Neural crest cell (in vitro differentiated cells): ENCODE data around the gene GPR15LG. TPM values are rescaled to one million over a fixed set of nuclear protein-coding genes. Genes with fewer than 3 reads are reported as not detected.
A peak's percentile ranks its signal among the peaks of the same experiment; 100 is the strongest.
"Not testable (repeated sequence)": the region's sequence is repeated elsewhere in the genome, so short reads cannot be mapped to it uniquely, and the experiment has no call there.

Experiments used
- DNase-seq: peaks from one replicate; pipeline ENCODE4 v3.0.0; 2021; ENCODE audit warnings: low read depth, mixed read lengths, low spot score
- H3K27ac Mint-ChIP-seq: one replicate; pipeline ENCODE4 v1.8.0; 2021; ENCODE audit warnings: mild to moderate bottlenecking, mixed read lengths; ENCODE audit not compliant: unreplicated experiment
- H3K27me3 Mint-ChIP-seq: 2 replicates; pipeline ENCODE4 v1.8.0; 2021; ENCODE audit warnings: low read depth, mild to moderate bottlenecking, mixed read lengths
- H3K36me3 Mint-ChIP-seq: 2 replicates; pipeline ENCODE4 v1.8.0; 2021; ENCODE audit warnings: low read depth, mild to moderate bottlenecking, mixed read lengths
- H3K4me1 Mint-ChIP-seq: 2 replicates; pipeline ENCODE4 v1.8.0; 2021; ENCODE audit warnings: mixed read lengths
- H3K4me3 Mint-ChIP-seq: one replicate; pipeline ENCODE4 v1.8.0; 2021; ENCODE audit warnings: mild to moderate bottlenecking, mixed read lengths
- H3K9me3 Mint-ChIP-seq: 2 replicates; pipeline ENCODE4 v1.8.0; 2021; ENCODE audit warnings: mixed read lengths
- long read RNA-seq: library from polyadenylated mRNA; unstranded; transcript quantifications from one replicate; pipeline ENCODE4 v2.0.0, GENCODE V29; 2020
- total RNA-seq: library from RNA; stranded (reverse); gene quantifications from 2 replicates; pipeline ENCODE4 v1.2.1, GENCODE V29; 2021
- TF ChIP-seq, protein P1 (sequence below): fragments of 200-600 bp; sonication (generic); conservative IDR thresholded peaks from 2 replicates; pipeline ENCODE4 v1.5.0; 2021; ENCODE audit warnings: antibody characterized with exemption, mild to moderate bottlenecking

GPR15LG gene
- total RNA-seq: not detected in 2 replicates
- long read RNA-seq: 0 reads

DNA sequence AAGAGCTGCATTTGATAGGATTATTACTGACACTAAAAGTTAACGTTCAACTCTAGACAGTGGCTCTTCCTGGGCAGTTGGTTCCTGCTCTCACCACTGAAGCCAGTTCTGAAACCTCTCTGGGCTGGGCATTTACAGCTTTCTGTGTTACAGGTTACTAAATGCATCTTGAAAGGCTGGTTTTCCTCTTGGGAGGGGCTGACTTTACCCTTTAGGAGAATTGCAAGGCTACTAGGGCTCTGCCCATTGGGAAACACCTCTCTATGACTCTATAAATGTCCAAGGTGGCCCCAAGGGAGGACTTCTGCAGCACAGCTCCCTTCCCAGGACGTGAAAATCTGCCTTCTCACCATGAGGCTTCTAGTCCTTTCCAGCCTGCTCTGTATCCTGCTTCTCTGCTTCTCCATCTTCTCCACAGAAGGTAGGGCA lies at the start of gene GPR15LG:
TSS of gene GPR15LG (plus strand) at position 301 of the 429 bp plus-strand sequence. CDS start at position 352, 51 bp downstream.
- H3K27ac Mint-ChIP-seq: no peak within 1 kb of the TSS
- H3K4me1 Mint-ChIP-seq: peaks cover 10% of the 10 kb centered on the region
- TF ChIP-seq, protein P1, sequence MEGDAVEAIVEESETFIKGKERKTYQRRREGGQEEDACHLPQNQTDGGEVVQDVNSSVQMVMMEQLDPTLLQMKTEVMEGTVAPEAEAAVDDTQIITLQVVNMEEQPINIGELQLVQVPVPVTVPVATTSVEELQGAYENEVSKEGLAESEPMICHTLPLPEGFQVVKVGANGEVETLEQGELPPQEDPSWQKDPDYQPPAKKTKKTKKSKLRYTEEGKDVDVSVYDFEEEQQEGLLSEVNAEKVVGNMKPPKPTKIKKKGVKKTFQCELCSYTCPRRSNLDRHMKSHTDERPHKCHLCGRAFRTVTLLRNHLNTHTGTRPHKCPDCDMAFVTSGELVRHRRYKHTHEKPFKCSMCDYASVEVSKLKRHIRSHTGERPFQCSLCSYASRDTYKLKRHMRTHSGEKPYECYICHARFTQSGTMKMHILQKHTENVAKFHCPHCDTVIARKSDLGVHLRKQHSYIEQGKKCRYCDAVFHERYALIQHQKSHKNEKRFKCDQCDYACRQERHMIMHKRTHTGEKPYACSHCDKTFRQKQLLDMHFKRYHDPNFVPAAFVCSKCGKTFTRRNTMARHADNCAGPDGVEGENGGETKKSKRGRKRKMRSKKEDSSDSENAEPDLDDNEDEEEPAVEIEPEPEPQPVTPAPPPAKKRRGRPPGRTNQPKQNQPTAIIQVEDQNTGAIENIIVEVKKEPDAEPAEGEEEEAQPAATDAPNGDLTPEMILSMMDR: no peak
- DNase-seq: no peak
- H3K9me3 Mint-ChIP-seq: no peaks in the 10 kb centered on the region
- no peak within 1 kb of the TSS for H3K4me3 Mint-ChIP-seq
- no peaks in the 10 kb centered on the region for H3K27me3 Mint-ChIP-seq
- no peaks in the 10 kb centered on the region for H3K36me3 Mint-ChIP-seq

- not testable (repeated sequence) for H3K4me1 Mint-ChIP-seq, H3K27ac Mint-ChIP-seq, H3K9me3 Mint-ChIP-seq, H3K4me3 Mint-ChIP-seq, H3K36me3 Mint-ChIP-seq
- peak; percentile 41 for DNase-seq
- H3K27me3 Mint-ChIP-seq: peaks cover 48% of the 10 kb centered on the region
Observed at GRCh38 chr10:84125910-84126784, 47.5 kb upstream of the GPR15LG start.

- H3K27ac Mint-ChIP-seq: no peak overlapping the region
Observed at GRCh38 chr10:84126785-84127167, 46.8 kb upstream of the GPR15LG start.

DNA sequence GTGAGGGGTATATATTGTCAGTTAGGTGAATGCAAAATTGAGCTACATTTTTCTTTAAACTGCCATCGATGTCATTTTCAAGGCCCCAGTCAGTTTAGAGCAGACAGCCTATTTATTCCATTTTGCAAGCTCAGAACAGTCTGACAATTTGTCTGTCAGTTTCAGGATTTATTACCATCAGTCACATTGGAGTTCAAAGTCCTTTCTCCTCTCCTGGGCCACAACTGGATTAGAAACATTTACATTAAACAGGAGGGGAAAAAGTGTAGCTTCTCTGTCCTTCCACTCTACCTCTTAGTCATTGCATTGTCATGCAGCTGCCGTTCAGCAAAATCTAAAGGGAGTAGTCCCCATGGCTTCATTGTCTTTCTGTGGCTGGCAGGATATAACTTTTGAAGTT lies 37.8 kb upstream of the GPR15LG start:
- H3K27me3 Mint-ChIP-seq: peaks cover 54% of the 10 kb centered on the region
- H3K27ac Mint-ChIP-seq: no peak overlapping the region
- H3K9me3 Mint-ChIP-seq: peaks cover 2% of the 10 kb centered on the region
- TF ChIP-seq, protein P1: no peak
- no peaks in the 10 kb centered on the region for H3K36me3 Mint-ChIP-seq
- H3K4me1 Mint-ChIP-seq: peaks cover 18% of the 10 kb centered on the region
- H3K4me3 Mint-ChIP-seq: no peak overlapping the region
- DNase-seq: no peak

More at GRCh38 chr10:84126785-84127167, 46.8 kb upstream of the GPR15LG start:
- Mint-ChIP-seq H3K27me3 (peaks cover 53% of the 10 kb centered on the region), H3K36me3 (no peaks in the 10 kb centered on the region), H3K4me3 (no peak overlapping the region), H3K4me1 (no peaks in the 10 kb centered on the region), H3K9me3 (peaks cover 5% of the 10 kb centered on the region)
- TF ChIP-seq, protein P1: no peak
- DNase-seq: no peak

DNA sequence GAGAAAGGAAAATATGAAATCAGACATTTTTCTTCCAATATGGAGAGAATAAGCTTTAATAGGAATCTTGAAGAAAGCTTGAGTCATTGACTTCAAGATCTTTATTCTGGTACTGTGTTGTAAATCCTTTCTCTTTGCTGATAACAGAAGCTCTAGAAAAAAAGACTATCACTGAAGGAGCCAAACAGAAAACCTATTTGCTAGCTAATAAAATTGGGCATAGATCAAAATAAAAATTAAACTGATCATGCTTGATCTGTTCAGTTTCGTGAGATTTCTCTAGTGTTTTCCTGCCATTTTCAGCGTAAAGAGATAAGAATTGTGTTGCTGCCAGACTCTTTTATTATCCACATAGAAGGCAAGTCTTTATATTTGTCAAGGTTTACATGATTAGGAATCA lies 35.8 kb upstream of the GPR15LG start:
- H3K27ac Mint-ChIP-seq: no peak overlapping the region
- peaks cover 2% of the 10 kb centered on the region for H3K9me3 Mint-ChIP-seq
- H3K27me3 Mint-ChIP-seq: peaks cover 42% of the 10 kb centered on the region
- peaks cover 26% of the 10 kb centered on the region for H3K4me1 Mint-ChIP-seq
- no peaks in the 10 kb centered on the region for H3K36me3 Mint-ChIP-seq
- H3K4me3 Mint-ChIP-seq: peak overlapping the region; percentile 19
- TF ChIP-seq, protein P1: no peak
- DNase-seq: no peak

DNA sequence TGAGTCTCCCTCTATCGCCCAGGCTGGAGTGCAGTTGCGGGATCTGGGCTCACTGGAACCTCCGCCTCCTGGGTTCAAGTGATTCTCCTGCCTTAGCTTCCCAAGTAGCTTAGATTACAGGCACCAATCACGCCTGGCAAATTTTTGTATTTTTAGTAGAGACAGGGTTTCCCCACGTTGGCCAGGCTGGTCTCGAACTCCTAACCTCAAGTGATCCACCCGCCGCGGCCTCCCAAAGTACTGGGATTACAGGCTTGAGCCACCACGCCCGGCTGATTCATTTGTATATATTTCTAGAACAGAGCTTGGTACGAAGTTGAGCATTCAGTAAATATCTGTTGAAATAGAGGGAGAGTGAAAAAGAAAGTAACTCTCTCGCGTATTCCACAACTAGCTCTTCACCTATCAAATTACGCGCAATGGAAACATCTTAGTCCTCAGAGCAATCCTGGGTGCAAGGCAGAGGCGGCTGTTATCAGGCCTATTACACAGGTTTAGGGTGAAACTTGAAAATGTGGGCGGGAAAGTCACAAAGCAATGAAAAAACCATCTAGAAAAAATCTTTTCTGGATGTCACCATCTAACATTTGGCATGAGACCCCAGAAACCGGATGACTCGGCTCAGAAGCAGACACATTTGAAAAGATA lies 35.0 kb upstream of the GPR15LG start:
- peak overlapping the region; percentile 91 for H3K4me3 Mint-ChIP-seq
- peaks cover 2% of the 10 kb centered on the region for H3K9me3 Mint-ChIP-seq
- peaks cover 26% of the 10 kb centered on the region for H3K4me1 Mint-ChIP-seq
- H3K36me3 Mint-ChIP-seq: no peaks in the 10 kb centered on the region
- TF ChIP-seq, protein P1: no peak
- DNase-seq: peak; percentile 8
- H3K27ac Mint-ChIP-seq: peak overlapping the region; percentile 97
- H3K27me3 Mint-ChIP-seq: peaks cover 35% of the 10 kb centered on the region
